Esophagus muscularis mucosa (tissue), 4 donors: ENCODE data around the gene LRIG2. TPM values are rescaled to one million over a fixed set of nuclear protein-coding genes. Genes with fewer than 3 reads are reported as not detected.

ENCODE experiments used
- DNase-seq: peaks from one replicate; pipeline ENCODE4 v3.0.0-alpha.2; 2017; ENCODE audit errors: extremely low spot score
- H3K27ac ChIP-seq, 4 donors: fragments of 200-600 bp; sonication (generic); replicated peaks in 1 of 4; 1 replicate in 3 of 4; 2 replicates in 1 of 4; pipeline ENCODE4 v1.5.1; 2016 to 2019; ENCODE audit warnings: mild to moderate bottlenecking in 1 of 4
- H3K27me3 ChIP-seq, 4 donors: fragments of 200-600 bp; sonication (generic); one replicate each; pipeline versions ENCODE4 v1.5.1 to v1.6.0; 2016 to 2019
- H3K36me3 ChIP-seq, 4 donors: fragments of 200-600 bp; sonication (generic); one replicate each; pipeline ENCODE4 v1.5.1; 2016 to 2019
- H3K4me1 ChIP-seq, 4 donors: fragments of 200-600 bp; sonication (generic); one replicate each; pipeline ENCODE4 v1.5.1; 2016 to 2019
- H3K4me3 ChIP-seq, 4 donors: fragments of 200-600 bp; sonication (generic); 1 replicate in 2 of 4; 2 replicates in 2 of 4; pipeline ENCODE4 v1.5.1; 2016 to 2019; ENCODE audit warnings: mild to moderate bottlenecking in 4 of 4, moderate library complexity in 1 of 4
- H3K9me3 ChIP-seq, 4 donors: fragments of 200-600 bp; sonication (generic); 1 replicate in 3 of 4; 2 replicates in 1 of 4; pipeline ENCODE4 v1.5.1; 2016 to 2019
- CTCF ChIP-seq, 3 experiments: fragments of 200-600 bp in 2 of 3; fragments of 450-650 bp in 1 of 3; sonication (generic) in 2 of 3; IDR thresholded peaks; one replicate each; pipeline ENCODE4 v1.5.1; 2017 to 2019; ENCODE audit warnings: antibody characterized with exemption in 3 of 3, mild to moderate bottlenecking in 2 of 3, moderate library complexity in 1 of 3
- EP300 ChIP-seq: sonication (generic); formaldehyde crosslinking; IDR thresholded peaks from one replicate; pipeline ENCODE4 v1.6.1; 2017; ENCODE audit warnings: antibody characterized with exemption
- POLR2A ChIP-seq: fragments of 450-650 bp; IDR thresholded peaks from one replicate; pipeline ENCODE4 v1.6.1; 2017; ENCODE audit warnings: antibody characterized with exemption, moderate library complexity, mild to moderate bottlenecking, low read depth
- POLR2AphosphoS5 ChIP-seq, 2 donors: sonication (generic); formaldehyde crosslinking; IDR thresholded peaks; one replicate each; pipeline ENCODE4 v1.6.1; 2017; ENCODE audit warnings: antibody characterized with exemption in 2 of 2
- WGBS: methylation state at CpG from one replicate; pipeline ENCODE4 v1.1.5; 2018; 5-methylcytosine and 5-hydroxymethylcytosine counted together
- intact Hi-C: fragments of 100-400 bp; cut with DNase I; formaldehyde crosslinking; loops from one replicate; pipeline ENCODE4 v1.15.1; 2023
- total RNA-seq, 4 donors: library from RNA; depleted of rRNA; stranded (reverse); fragments of >200 nt; gene quantifications; one replicate each; pipeline versions ENCODE4 v1.1.0 to v1.2.1, GENCODE V29; 2016

Gene LRIG2
- total RNA-seq, 4 donors from 2014 or later = 8.9 to 13.9 (median 11.3) TPM

GRCh38 chr1:113031171-113031933 lies 41.6 kb upstream of the LRIG2 start:
- Histone ChIP-seq H3K27me3 (no peaks in the 10 kb centered on the region), H3K4me1 (peaks cover 0 to 5% (median 0%) of the 10 kb centered on the region in 4 donors), H3K36me3 (no peaks in the 10 kb centered on the region), H3K4me3 (no peak overlapping the region), H3K27ac (no peak overlapping the region), H3K9me3 (no peaks in the 10 kb centered on the region)
- intact Hi-C loops = no loop called here
- WGBS = 88% methylated on average over 8 of the region's 8 CpGs
- TF ChIP-seq CTCF (IDR thresholded peaks at IDR 0.05) = no peak
- TF ChIP-seq POLR2AphosphoS5 (IDR thresholded peaks at IDR 0.05) = no peak
- no peak for TF ChIP-seq EP300
- no peak for TF ChIP-seq POLR2A
- no peak for DNase-seq

- Histone ChIP-seq H3K4me1 (peaks cover 0 to 5% (median 0%) of the 10 kb centered on the region in 4 donors), H3K27ac (no peak overlapping the region), H3K9me3 (no peaks in the 10 kb centered on the region), H3K36me3 (no peaks in the 10 kb centered on the region), H3K27me3 (no peaks in the 10 kb centered on the region), H3K4me3 (no peak overlapping the region)
- intact Hi-C loops = no loop called here
- TF ChIP-seq EP300 = no peak
- no peak for TF ChIP-seq POLR2AphosphoS5 (IDR thresholded peaks at IDR 0.05)
- no peak for TF ChIP-seq CTCF (IDR thresholded peaks at IDR 0.05)
- no peak for TF ChIP-seq POLR2A
- no peak for DNase-seq
- 85% methylated on average over 5 of the region's 5 CpGs for WGBS
These were observed 37.9 kb upstream of the LRIG2 start for GRCh38 chr1:113035086-113035485.

DNA sequence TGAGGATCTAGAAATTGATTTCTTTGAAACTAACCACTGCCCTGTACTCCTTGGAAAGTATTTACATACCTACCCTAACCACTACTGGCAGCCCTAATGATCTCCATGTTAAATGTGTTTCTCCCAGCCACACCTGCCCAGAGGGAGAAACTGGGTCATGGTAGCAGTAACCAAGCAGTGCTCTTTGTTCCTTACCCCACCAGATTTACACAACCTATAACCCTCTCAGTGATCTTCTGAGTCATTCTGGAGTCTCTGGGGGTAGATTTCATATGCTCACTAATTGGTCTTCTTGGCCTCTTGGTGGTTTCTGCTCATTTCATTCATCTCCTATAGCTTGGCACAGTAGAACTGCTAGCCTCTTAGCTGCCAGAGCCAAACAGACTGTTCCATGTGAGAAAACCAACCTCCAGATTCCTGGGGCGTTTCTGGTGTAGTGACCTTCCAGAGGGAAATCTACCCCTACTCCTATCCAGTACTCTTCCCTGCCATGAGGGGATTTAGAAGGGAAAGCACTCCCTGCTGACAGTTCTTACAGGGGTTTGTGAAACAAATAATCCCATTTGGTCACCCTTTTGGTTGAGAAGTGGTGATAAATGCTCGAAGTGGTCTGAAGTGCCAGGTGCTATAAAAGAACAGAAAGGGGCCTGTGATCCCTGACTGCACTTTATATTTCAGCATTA lies 36.2 kb upstream of the LRIG2 start:
- Histone ChIP-seq H3K9me3 (no peaks in the 10 kb centered on the region), H3K4me3 (no peak overlapping the region), H3K27ac (no peak overlapping the region), H3K27me3 (no peaks in the 10 kb centered on the region), H3K36me3 (no peaks in the 10 kb centered on the region), H3K4me1 (no peaks in the 10 kb centered on the region)
- intact Hi-C loops = no loop called here
- DNase-seq = no peak
- WGBS = 62% methylated on average over 2 of the region's 2 CpGs
- no peak for TF ChIP-seq EP300
- no peak for TF ChIP-seq POLR2AphosphoS5 (IDR thresholded peaks at IDR 0.05)
- no peak for TF ChIP-seq POLR2A
- TF ChIP-seq CTCF (IDR thresholded peaks at IDR 0.05) = no peak

GRCh38 chr1:113040041-113040440 lies 33.0 kb upstream of the LRIG2 start:
- Histone ChIP-seq H3K9me3 (no peaks in the 10 kb centered on the region), H3K27ac (no peak overlapping the region), H3K4me3 (no peak overlapping the region), H3K27me3 (no peaks in the 10 kb centered on the region), H3K36me3 (no peaks in the 10 kb centered on the region), H3K4me1 (peaks cover 8 to 13% (median 13%) of the 10 kb centered on the region in 4 donors)
- 44% methylated on average over 2 of the region's 2 CpGs for WGBS
- DNase-seq = no peak
- intact Hi-C loops = loop anchor here (5.0 to 10.0 kb wide), 2 partner anchors 233 to 325 kb away; partner anchors contain the start of gene PPM1J
- TF ChIP-seq POLR2AphosphoS5 (IDR thresholded peaks at IDR 0.05) (no peak), POLR2A (no peak)

DNA sequence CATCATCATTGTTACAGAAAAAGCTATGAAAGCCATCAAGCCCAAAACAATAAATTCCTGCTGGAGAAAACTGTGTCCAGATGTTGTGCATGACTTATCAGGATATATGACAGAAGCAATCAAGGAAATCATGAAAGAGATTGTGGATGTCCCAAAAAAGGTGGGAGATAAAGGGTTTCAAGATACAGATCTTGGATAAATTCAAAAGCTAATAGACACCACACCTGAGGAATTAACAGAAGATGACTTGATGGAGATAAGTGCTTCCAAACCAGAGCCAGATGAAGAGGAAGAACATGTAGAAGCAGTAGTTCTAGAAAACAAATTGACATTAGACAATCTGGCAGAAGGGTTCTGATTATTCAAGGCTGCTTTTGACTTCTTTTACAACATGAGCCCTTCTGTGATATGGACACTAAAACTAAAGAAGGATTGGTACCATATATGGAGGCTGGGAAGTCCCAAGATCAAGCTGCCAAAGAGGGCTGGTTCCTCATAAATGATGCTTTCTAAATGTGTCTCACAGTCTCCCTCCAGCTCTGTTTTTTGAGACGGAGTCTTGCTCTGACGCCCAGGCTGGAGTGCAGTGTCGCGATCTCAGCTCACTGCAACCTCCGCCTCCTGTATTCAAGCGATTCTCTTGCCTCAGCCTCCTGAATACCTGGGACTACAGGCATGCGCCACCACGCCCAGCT lies 32.1 kb upstream of the LRIG2 start:
- Histone ChIP-seq H3K9me3 (no peaks in the 10 kb centered on the region), H3K4me3 (no peak overlapping the region), H3K27ac (no peak overlapping the region), H3K36me3 (no peaks in the 10 kb centered on the region), H3K27me3 (no peaks in the 10 kb centered on the region), H3K4me1 (peaks cover 8 to 13% (median 13%) of the 10 kb centered on the region in 4 donors)
- no peak for TF ChIP-seq POLR2A
- TF ChIP-seq CTCF (IDR thresholded peaks at IDR 0.05) = no peak
- no peak for TF ChIP-seq EP300
- TF ChIP-seq POLR2AphosphoS5 (IDR thresholded peaks at IDR 0.05) = no peak
- no peak for DNase-seq
- intact Hi-C loops = loop anchor here (5.0 to 10.0 kb wide), 2 partner anchors 234 to 326 kb away; partner anchors contain the start of gene PPM1J
- WGBS = 67% methylated on average over 8 of the region's 8 CpGs
